Measurements from ENCODE around the gene ANKRD34C. TPM values are rescaled to one million over a fixed set of nuclear protein-coding genes. Genes with fewer than 3 reads are reported as not detected.

ANKRD34C gene
- total and polyA plus RNA-seq, 12 donors = under 0.01 to 0.14 (median 0.10) TPM; not detected in 6

GRCh38 chr15:79310612-79310984, 28.1 kb downstream of the ANKRD34C start:
- Histone ChIP-seq H3K36me3 (replicated peaks in 1 of 2) (peaks cover 0 to 19% of the 10 kb centered on the region in 2 donors), H3K27ac (no peak overlapping the region), H3K4me3 (peak overlapping the region in 1 of 4 donors; percentile 76), H3K27me3 (peaks cover 7% of the 10 kb centered on the region), H3K4me1 (replicated peaks in 1 of 2) (peaks cover 7 to 14% of the 10 kb centered on the region in 2 donors), H3K9me3 (replicated peaks in 1 of 3) (no peaks in the 10 kb centered on the region)
- intact Hi-C loops (cut with DNase I) = no loop called here
- DNase-seq = no peak
- 0 to 3% (median 1%) methylated on average over 8 to 16 of the region's 17 CpGs for WGBS, 4 donors
- TF ChIP-seq POLR2A (IDR thresholded peaks at IDR 0.05) (no peak), CTCF (IDR thresholded peaks at IDR 0.05) (no peak)

GRCh38 chr15:79310985-79311900, 28.7 kb downstream of the ANKRD34C start, which contains the start of gene TMED3:
TSS of gene TMED3 (plus strand) at chr15:79311112. CDS start at chr15:79311250, 138 bp downstream.
- TF ChIP-seq POLR2A (IDR thresholded peaks at IDR 0.05) (no peak), CTCF (IDR thresholded peaks at IDR 0.05) (peak in 3 of 6 experiments; percentile 6 to 12 (median 8))
- WGBS, 4 donors = 1 to 6% (median 2%) methylated on average over 9 to 71 of the region's 76 CpGs
- intact Hi-C loops (cut with DNase I) = no loop called here
- peak; percentile 40 to 67 (median 56) for DNase-seq
- Histone ChIP-seq H3K9me3 (replicated peaks in 1 of 3) (no peaks in the 10 kb centered on the region), H3K4me3 (peak within 1 kb of the TSS in 3 of 4 donors; percentile 55 to 76 (median 64)), H3K36me3 (replicated peaks in 1 of 2) (peaks cover 0 to 21% of the 10 kb centered on the region in 2 donors), H3K4me1 (replicated peaks in 1 of 2) (peaks cover 7 to 14% of the 10 kb centered on the region in 2 donors), H3K27ac (no peak within 1 kb of the TSS), H3K27me3 (peaks cover 7% of the 10 kb centered on the region)

GRCh38 chr15:79311901-79312553, 29.5 kb downstream of the ANKRD34C start:
- WGBS, 4 donors = 61 to 82% (median 81%) methylated on average over 6 to 8 of the region's 8 CpGs
- H3K27me3 ChIP-seq = peaks cover 3% of the 10 kb centered on the region
- peaks cover 7 to 14% of the 10 kb centered on the region in 2 donors for H3K4me1 ChIP-seq (replicated peaks in 1 of 2)
- H3K9me3 ChIP-seq (replicated peaks in 1 of 3) = no peaks in the 10 kb centered on the region
- TF ChIP-seq CTCF (IDR thresholded peaks at IDR 0.05) = no peak
- no peak for TF ChIP-seq POLR2A (IDR thresholded peaks at IDR 0.05)
- no peak overlapping the region for H3K27ac ChIP-seq
- peak overlapping the region in 2 of 4 donors; percentile 64 to 76 for H3K4me3 ChIP-seq
- peaks cover 0 to 21% of the 10 kb centered on the region in 2 donors for H3K36me3 ChIP-seq (replicated peaks in 1 of 2)
- intact Hi-C loops (cut with DNase I) = no loop called here
- no peak for DNase-seq

- DNase-seq = no peak
- 97 to 100% (median 98%) methylated on average over 1 of the region's 1 CpG for WGBS, 4 donors
- Histone ChIP-seq H3K9me3 (replicated peaks in 1 of 3) (no peaks in the 10 kb centered on the region), H3K27ac (no peak overlapping the region), H3K27me3 (no peaks in the 10 kb centered on the region), H3K4me3 (no peak overlapping the region), H3K4me1 (replicated peaks in 1 of 2) (peaks cover 7 to 14% of the 10 kb centered on the region in 2 donors), H3K36me3 (replicated peaks in 1 of 2) (peaks cover 0 to 37% of the 10 kb centered on the region in 2 donors)
- intact Hi-C loops (cut with DNase I) = no loop called here
- TF ChIP-seq CTCF (IDR thresholded peaks at IDR 0.05) (no peak), POLR2A (IDR thresholded peaks at IDR 0.05) (no peak)
These were observed 31.7 kb downstream of the ANKRD34C start for GRCh38 chr15:79314186-79314585.
